ENCODE data around the gene ECT2.
"Not testable (repeated sequence)": the region's sequence is repeated elsewhere in the genome, so short reads cannot be mapped to it uniquely, and the experiment has no call there.

Gene ECT2

GRCh38 chr3:172750368-172751174, at the start of gene ECT2:
Gene ECT2 (plus strand): TSS chr3:172750726. CDS start chr3:172754531, 3,805 bp downstream.
- peak; percentile 98 for DNase-seq

- DNase-seq, result no peak
These were observed 49.5 kb upstream of the ECT2 start for GRCh38 chr3:172700936-172701455.

- DNase-seq, result no peak
These were observed 48.8 kb upstream of the ECT2 start for GRCh38 chr3:172701751-172702150.

GRCh38 chr3:172702256-172702655, 48.3 kb upstream of the ECT2 start:
- no peak for DNase-seq

- not testable (repeated sequence) for DNase-seq
These were observed 47.8 kb upstream of the ECT2 start for GRCh38 chr3:172702731-172703130.

- DNase-seq, result no peak
These were observed 46.5 kb upstream of the ECT2 start for GRCh38 chr3:172704001-172704400.

GRCh38 chr3:172705170-172705569, 45.4 kb upstream of the ECT2 start:
- DNase-seq, result no peak

GRCh38 chr3:172707030-172707429, 43.5 kb upstream of the ECT2 start:
- DNase-seq, result no peak

- no peak for DNase-seq
These were observed 42.6 kb upstream of the ECT2 start for GRCh38 chr3:172707967-172708366.

DNA sequence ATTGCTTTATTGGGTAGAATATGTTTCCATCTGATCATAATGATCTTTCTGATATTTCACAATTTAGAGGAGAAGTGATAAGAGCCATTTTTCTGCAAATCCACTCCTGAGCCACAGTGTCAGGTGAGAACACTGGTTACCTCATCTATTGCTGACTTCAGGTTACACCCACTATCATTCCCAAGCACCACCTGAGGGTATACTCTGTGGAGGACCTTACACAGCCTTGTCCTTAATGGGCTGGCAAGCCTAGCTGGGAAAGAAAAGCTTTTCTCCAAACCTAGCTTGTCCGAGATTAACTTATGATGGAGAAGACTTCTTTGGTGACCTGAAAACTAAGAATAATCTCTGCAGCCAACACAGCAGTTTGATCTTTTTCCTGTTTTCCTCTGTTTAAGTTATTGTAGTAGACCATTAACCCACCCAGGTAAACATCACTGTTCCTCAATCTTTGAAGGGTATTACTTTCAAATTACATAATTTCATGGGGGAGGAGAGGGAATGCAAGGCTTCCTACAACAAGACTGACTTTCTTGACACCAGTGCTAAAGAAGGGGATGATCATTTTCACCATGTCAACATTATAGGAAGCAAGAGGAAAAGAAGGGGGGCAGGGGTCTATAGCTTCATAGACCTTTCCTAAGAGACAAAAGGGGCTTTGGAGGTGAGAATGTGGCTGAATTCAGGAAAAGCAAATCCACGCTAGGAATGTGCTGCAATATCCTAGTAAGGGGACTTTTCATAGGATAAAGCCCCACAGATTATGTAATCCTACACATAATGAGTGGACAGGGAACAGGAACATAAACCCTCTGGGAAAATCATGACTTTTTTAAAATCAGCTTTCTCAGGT, 41.4 kb upstream of the ECT2 start:
- no peak for DNase-seq

DNA sequence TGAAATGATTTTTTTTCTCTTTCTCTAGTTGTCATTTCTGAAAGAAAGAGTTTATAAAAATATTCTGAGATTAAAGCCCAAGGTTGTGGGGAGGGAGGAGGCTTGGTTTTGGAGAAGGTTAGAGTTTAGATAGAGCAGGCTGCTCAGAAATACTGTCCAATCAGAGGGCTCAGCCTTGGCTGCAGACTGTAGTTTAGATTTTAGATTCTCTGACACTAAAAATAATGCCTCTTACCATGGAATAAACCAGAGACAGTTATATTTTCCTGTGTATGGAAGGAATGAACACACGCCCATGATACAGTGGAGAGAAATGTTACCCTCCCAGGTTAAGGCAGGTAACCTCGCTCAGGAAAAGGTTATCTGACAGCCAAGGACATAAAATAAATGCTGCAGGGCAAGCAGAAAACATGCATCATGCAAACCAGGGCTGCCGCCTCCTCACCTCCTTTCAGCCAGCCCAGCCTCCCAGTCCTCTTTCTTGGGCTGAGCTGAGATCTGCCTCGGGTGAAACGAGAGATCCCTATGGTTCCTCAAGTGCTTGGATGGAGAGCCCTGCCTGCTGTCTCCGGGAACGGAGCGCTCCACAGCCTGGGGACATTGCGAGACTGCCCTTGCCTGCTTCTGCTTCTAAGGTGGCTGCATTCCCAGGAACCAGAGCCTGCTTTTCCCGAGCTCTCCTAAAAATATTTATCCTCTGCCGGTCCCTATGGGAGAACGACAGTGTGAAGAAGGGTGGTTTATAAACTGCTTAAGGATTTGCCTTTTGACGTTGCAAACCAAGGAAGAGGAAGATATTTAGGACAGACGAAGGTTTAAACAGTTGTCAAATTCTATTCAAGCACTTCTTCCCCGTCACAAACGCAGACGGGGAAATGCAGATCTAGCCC, 40.5 kb upstream of the ECT2 start:
- DNase-seq, result no peak

DNA sequence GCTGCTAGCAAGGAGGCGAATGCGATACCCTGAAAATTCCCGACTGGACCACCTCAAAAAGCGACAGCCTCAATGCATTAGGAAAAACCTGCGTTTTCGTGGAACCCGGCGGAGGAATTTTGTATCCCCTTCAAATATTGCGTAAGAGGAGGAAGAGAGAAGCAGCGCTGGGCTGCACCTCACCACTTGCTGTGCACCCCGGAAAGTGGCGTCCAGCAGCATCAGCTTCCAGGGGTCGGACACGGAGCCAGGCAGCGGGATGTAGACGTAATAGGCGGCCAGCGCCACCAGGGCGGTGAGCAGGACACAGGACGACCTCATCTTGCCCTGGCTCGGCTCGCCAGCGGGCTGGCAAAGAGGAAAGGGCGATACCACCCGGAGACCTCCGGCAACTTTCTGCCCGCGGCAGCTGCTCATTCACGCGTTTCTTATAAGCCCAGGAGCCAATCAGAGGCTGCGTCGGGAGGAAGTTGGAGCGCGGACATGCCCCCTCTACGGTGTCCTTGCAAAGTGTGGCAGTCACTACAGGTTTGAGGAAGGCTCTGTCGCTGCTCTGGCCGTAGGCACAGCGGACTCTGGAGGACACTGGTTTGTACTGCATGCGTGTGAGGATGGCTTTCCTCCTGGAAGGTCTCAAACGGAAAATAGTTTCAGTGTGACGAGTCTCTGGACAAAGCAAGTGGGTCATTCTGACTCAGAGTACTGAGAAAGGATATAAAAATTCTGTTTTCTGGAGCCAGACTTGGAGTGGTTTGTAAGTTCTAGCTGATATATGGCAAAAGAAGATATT, 39.7 kb upstream of the ECT2 start, which contains the start of gene NCEH1:
NCEH1 (minus strand) TSS at position 404 of the 790 bp plus-strand sequence; CDS start at position 321, 83 bp downstream.
- DNase-seq, result peak; percentile 77

- DNase-seq, result no peak
These were observed 39.1 kb upstream of the ECT2 start for GRCh38 chr3:172711454-172711795.

DNA sequence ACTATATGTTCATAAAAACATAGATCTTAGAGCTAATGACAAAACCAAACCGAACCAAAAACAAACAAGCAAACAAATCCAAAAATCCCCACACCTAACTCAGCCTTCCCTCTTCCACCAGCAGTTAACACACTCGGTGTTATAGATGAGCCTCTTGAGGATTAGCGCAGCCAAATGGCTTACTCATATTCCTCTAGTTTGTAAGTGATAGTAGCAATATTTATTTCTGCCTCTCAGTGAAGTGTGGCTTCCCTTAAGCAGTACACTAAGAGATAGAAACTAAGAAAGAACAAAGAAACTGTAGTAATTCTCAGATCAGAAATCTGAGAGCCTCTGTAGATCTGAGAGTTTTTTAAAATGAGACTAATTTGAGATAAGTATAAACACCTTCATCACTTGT, 37.2 kb upstream of the ECT2 start:
- no peak for DNase-seq

DNA sequence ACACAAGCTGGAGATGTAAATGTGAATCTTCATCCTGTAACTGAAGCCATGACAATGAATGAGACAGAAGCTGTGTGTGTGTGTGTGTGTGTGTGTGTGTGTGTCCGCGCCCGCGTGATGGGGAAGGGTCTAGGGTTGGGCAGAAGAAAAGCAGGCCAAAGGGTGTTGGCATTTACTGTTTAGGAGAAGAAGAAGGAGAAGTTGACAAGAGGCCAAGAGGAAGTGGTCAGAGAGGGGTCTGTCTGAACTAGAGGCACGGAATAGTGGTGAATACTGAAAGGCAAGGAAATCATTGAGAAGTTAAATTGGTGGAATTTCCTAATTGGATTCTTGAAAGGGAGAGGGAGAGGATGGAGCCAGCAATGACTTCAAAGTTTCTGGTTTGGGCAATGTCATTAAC, 34.0 kb upstream of the ECT2 start:
- peak; percentile 17 for DNase-seq

- peak; percentile 28 for DNase-seq
These were observed 32.9 kb upstream of the ECT2 start for GRCh38 chr3:172717493-172718088.

DNA sequence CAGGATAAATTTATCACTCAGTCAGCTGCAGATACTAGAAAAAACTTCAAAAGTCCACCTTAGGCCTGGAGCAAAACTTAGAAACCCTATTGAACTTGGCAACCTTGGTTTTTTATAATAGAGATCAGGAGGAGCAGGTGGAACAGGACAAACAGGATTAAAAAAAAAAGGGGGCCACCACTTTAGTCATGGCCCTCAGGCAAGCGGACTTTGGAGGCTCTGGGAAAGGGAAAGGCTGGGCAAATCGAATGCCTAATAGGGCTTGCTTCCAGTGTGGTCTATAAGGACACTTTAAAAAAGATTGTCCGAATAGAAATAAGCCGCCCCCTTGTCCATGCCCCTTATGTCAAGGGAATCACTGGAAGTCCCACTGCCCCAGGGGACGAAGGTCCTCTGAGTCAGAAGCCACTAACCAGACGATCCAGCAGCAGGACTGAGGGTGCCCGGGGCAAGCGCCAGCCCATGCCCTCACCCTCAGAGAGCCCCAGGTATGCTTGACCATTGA, 27.9 kb upstream of the ECT2 start:
- not testable (repeated sequence) for DNase-seq

GRCh38 chr3:172726380-172726779, 24.1 kb upstream of the ECT2 start:
- no peak for DNase-seq

DNA sequence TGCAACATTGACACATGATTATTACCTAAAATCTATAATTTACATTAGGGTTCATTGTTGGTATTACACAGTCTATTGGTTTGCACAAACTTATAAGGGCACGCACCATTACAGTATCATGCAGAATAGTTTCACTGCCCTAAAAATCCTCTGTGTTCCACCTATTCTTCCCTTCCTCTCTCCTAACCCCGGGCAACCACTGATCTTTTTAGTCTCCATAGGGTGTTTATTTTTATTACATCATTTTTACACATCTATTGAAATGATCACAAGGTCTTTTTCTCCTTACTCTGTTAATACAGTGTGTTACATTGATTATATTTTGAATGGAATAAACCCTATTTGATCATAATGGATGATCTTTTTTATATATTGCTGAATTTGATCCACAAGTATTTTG, 15.5 kb upstream of the ECT2 start:
- DNase-seq, result no peak

DNA sequence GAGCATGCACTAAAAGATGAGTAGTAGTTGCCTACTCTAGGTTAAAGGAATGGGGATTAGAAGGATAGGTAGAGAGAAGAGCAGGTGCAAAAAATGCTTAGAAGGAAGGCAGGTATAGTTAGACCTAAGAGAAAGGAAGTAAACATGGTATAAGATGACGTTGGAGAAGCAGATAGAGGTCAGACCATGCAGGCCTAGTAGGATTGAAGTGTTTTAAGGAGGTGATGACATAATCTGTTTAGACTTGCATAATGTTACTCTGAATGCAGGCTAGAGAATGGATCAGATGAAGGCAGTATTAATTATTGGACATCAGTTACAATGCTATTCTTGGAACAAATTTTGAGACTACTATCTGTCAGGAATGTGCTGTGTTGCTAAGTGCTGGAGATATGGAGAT, 11.1 kb upstream of the ECT2 start:
- DNase-seq, result no peak

DNA sequence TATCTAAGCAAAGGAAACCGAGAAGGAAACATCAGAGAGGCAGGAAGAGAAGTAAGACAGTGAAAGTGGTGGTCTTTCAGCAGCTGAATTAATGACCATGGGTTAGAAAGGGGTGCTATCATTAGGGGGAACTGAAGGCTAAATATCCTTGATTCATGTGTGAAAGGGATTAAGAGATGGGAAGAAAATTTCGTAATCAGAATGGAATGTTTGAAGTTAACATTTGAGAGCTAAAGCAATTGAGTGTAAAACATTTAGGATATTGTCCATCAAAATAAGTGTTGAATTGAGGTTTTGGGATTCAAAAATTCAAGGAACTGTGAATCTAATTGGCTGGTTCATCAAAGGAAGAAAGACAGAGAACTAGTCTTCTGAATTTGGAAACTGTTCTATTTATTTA, 4.1 kb upstream of the ECT2 start:
- no peak for DNase-seq

Measured in CD4-positive, alpha-beta T cell treated with Interleukin-12 subunit alpha and Interleukin-12 subunit beta, for 1 hour (primary cell).